Esophagus (tissue), 2 donors: ENCODE measurements around the gene FIGLA. TPM values are rescaled to one million over a fixed set of nuclear protein-coding genes. Genes with fewer than 3 reads are reported as not detected.
"Not testable (repeated sequence)": the region's sequence is repeated elsewhere in the genome, so short reads cannot be mapped to it uniquely, and the experiment has no call there.

Source experiments
- H3K27ac ChIP-seq, 2 donors: one replicate each; pipeline ENCODE4 v1.5.1; 2013; ENCODE audit warnings: low read depth in 2 of 2, mild to moderate bottlenecking in 2 of 2, inconsistent platforms in 1 of 2, low read length in 1 of 2, moderate library complexity in 1 of 2
- H3K27me3 ChIP-seq, 2 donors: one replicate each; pipeline ENCODE4 v1.6.1; 2013; ENCODE audit warnings: low read length in 2 of 2, control low read depth in 1 of 2, mild to moderate bottlenecking in 1 of 2; ENCODE audit not compliant: insufficient read depth in 2 of 2, control insufficient read depth in 1 of 2
- H3K36me3 ChIP-seq, 2 donors: one replicate each; pipeline ENCODE4 v1.6.1; 2013; ENCODE audit warnings: low read length in 1 of 2; ENCODE audit not compliant: control insufficient read depth in 2 of 2, insufficient read depth in 2 of 2
- H3K4me1 ChIP-seq, 2 donors: one replicate each; pipeline ENCODE4 v1.6.1; 2013; ENCODE audit warnings: low read length in 1 of 2; ENCODE audit not compliant: control insufficient read depth in 2 of 2, insufficient read depth in 2 of 2
- H3K4me3 ChIP-seq, 2 donors: one replicate each; pipeline ENCODE4 v1.5.1; 2013; ENCODE audit warnings: low read length in 2 of 2, mild to moderate bottlenecking in 2 of 2, low read depth in 1 of 2, moderate library complexity in 1 of 2
- H3K9me3 ChIP-seq, 2 donors: one replicate each; pipeline ENCODE4 v1.6.1; 2013; ENCODE audit warnings: mild to moderate bottlenecking in 2 of 2, low read depth in 1 of 2, low read length in 1 of 2, moderate library complexity in 1 of 2; ENCODE audit not compliant: control insufficient read depth in 2 of 2, insufficient read depth in 1 of 2
- WGBS, 2 donors: extraction: QIAGEN DNeasy Blood & Tissue Kit; methylation state at CpG; one replicate each; pipeline ENCODE4 v1.1.7; 2013; 5-methylcytosine and 5-hydroxymethylcytosine counted together
- polyA plus RNA-seq, 2 donors: library from polyadenylated mRNA; stranded (reverse); fragments of 200-250 nt; gene quantifications; one replicate each; pipeline ENCODE4 v1.2.3, GENCODE V29; 2013
- donor health status: healthy with polysubstance abuse.
- donor health status: Bipolar disorder and iron deficiency.

Gene FIGLA
- polyA plus RNA-seq, 2 donors = 0.07 TPM; not detected in 1

DNA sequence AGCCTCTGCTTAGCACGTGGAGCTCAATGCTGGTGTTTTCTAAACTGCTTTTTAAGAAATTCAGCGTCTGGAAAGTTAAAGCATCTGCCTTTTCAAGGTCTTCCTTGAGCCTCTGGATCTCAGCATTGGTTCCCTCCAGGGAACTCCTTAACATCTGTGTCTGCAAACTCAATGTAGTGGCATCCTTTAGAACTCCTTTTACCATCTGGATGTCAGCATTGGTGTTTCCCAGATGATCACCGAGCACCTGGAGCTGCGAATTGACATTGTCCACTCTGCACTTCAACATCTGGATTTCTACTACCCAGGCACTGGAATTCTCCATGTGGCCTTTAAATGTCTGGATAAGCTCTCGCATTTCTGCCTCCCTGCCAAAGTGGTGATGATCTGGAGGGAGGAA, 26.3 kb upstream of the FIGLA start:
- Histone ChIP-seq H3K4me3 (no peak overlapping the region), H3K36me3 (no peaks in the 10 kb centered on the region), H3K27me3 (no peaks in the 10 kb centered on the region), H3K27ac (no peak overlapping the region), H3K9me3 (no peaks in the 10 kb centered on the region), H3K4me1 (no peaks in the 10 kb centered on the region)
- WGBS, 2 donors = 81% methylated on average over 5 of the region's 5 CpGs

DNA sequence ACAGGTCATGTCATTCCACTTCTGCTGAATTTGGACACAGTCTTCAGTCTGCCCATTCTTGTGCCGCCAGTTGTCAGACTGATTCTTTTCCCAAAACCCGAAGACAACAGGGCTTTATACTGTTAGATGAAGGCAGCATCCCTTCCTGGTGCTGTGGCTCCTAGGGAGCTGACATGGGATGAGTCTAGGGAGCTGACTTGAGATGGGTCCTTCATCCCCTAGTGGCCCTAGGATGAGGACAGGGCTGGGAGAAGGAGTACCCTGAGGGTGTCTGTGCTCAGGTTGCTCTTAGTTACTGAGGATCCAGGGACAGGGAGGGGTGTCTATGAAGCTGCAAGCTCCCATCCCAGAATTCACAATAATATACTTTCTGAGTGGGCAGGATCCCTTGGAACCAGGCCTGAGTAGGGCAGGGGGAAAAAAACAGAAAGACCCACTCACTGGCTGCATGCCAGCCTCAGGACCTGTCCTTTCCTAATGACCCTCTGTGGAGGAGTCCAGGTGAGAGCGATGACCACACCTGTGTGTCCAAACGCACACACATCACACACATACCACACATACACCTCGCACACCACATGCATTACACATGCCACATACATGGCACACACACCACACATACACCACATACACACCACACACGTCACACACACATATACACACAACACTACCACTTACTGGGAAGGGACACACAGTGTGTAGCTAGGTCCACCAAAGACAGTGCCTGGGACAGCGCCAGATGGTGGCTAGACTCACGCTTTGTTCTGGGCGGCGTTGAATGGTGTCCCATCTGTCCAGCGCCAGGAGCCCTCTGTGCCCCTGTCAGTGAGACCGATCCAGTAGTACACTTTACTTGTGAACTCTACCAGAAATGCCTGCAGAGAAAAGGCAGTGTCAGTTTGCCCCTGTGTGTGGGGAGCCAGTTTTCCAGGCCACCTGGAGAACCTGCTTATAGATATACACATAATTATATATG, 18.8 kb upstream of the FIGLA start:
- Histone ChIP-seq H3K4me3 (no peak overlapping the region), H3K4me1 (no peaks in the 10 kb centered on the region), H3K36me3 (no peaks in the 10 kb centered on the region), H3K27ac (no peak overlapping the region), H3K27me3 (no peaks in the 10 kb centered on the region), H3K9me3 (no peaks in the 10 kb centered on the region)
- WGBS, 2 donors = 90 to 93% methylated on average over 12 of the region's 12 CpGs

DNA sequence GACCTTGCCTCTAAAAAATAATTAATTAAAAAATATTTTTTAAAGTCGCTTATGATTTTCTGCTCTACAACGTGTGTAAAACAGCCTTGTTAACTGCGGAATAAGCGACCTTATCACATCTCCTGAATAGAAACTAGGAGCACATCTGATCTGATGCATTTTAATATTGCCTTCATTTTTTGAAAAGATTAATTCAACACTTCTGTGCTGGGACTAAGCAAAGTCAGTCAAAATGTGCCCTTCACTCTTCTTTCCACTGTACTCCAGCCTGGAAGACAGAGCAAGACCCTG, 17.3 kb upstream of the FIGLA start:
- Histone ChIP-seq H3K36me3 (no peaks in the 10 kb centered on the region), H3K9me3 (no peaks in the 10 kb centered on the region), H3K4me1 (no peaks in the 10 kb centered on the region), H3K27ac (no peak overlapping the region), H3K4me3 (no peak overlapping the region), H3K27me3 (no peaks in the 10 kb centered on the region)
- 81 to 89% methylated on average over 4 of the region's 4 CpGs for WGBS, 2 donors

DNA sequence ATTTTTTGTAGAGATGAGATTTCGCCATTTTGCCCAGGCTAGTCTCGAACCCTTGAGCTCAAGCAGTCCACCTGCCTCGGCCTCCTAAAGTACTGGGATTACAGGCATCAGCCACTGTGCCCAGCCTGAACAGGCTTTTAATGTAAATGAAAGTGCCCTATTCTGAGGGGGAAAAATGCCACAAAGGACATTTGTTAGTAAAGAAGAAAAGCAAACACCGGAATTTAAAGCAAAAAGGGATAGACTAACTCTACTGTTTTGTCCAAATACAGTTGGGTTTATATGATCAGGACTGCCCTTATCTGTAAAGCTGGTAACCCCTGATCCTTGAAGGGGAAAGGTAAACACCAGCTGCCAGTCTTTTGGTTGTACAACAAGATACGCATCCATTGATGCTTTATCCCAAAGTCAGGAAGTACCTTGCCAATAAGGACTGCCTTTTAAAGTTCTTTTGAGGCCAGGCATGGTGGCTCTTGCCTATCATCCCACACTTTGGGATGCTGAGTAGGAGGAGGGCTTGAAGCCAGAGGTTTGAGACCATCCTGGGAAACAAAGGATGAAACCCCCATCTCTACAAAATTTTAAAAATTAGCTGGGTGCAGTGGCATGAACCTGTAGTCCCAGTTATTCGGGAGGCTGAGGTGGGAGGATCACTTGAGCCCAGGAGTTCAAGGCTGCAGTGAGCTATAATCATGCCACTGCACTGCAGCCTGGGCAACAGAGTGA, 16.8 kb upstream of the FIGLA start:
- H3K27me3 ChIP-seq = no peaks in the 10 kb centered on the region
- H3K9me3 ChIP-seq = no peaks in the 10 kb centered on the region
- H3K4me1 ChIP-seq = no peaks in the 10 kb centered on the region
- 73 to 76% methylated on average over 6 of the region's 6 CpGs for WGBS, 2 donors
- H3K4me3 ChIP-seq = no peak overlapping the region
- no peak overlapping the region for H3K27ac ChIP-seq
- H3K36me3 ChIP-seq = no peaks in the 10 kb centered on the region

DNA sequence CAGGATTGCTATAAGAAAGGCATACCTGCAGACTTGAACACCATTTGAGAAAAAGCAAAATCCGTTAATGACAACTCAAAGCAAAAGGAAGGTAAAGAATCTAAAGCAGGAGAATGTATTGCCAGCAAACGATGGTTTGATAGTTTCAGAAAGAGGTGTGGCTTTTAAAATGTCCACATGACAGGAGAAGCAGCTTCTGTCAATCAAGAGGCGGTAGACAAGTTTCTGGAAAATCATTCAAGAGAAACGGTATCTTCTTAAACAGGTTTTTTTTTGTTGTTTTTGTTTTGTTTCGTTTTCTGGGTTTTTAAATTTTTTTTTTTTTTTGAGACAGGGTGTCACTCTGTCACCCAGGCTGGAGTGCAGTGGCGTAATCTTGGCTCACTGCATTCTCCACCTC, 16.2 kb upstream of the FIGLA start:
- no peaks in the 10 kb centered on the region for H3K36me3 ChIP-seq
- no peaks in the 10 kb centered on the region for H3K27me3 ChIP-seq
- H3K27ac ChIP-seq = no peak overlapping the region
- H3K9me3 ChIP-seq = no peaks in the 10 kb centered on the region
- no peaks in the 10 kb centered on the region for H3K4me1 ChIP-seq
- 59 to 62% methylated on average over 6 of the region's 6 CpGs for WGBS, 2 donors
- no peak overlapping the region for H3K4me3 ChIP-seq

DNA sequence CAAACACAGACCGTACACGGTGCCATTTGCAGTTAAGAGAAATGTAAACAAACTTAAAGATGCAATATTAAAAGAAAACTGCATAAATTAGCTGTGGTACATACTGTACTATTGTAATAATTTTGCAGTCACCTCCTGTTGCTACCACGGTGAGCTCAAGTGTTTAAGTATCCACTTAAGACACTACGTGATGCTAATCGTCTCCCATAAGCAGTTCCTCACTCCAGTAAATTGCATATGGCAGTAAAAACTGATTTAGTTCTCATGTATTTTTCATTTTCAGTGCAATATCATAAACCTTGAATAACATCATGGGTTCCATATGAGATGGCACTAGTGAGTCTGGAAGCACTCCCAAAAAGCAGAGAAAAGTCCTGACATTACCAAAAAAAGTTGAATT, 15.6 kb upstream of the FIGLA start:
- H3K9me3 ChIP-seq = no peaks in the 10 kb centered on the region
- no peaks in the 10 kb centered on the region for H3K4me1 ChIP-seq

DNA sequence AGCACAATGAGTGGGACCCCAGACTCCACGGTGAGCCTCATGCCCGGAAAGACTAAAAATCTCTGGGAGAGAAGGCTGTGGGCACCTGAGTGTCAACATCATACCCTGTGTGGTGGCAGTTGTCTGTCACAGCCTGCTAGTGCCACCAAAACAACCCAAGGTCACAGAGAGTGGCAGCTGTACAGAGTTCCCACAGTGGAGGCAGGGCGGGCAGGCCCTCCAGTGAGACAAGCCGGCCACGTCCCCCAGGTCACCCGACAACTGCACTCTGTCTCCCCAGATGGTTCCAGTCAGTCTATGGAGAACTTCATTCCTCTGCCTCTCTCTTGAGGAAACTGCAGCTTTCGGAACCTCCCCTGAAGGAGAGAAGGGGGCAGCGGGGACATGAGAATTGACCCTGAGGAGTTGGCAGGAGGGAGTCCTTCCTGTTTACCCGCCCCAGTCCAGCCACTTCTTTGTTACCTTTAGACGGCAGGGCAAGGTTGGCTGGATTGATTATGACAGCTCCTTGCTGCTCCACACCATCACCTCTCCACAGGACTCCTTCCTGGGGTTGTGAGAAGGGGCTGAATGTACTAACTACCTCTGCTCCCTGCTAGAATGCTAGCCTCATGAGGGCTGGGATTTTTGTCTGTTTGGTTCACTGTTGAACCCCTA, 11.3 kb upstream of the FIGLA start:
- Histone ChIP-seq H3K36me3 (no peaks in the 10 kb centered on the region), H3K4me3 (no peak overlapping the region), H3K27me3 (no peaks in the 10 kb centered on the region), H3K9me3 (no peaks in the 10 kb centered on the region), H3K4me1 (no peaks in the 10 kb centered on the region), H3K27ac (no peak overlapping the region)
- 63 to 75% methylated on average over 10 of the region's 10 CpGs for WGBS, 2 donors

More for the DNA sequence above, 15.6 kb upstream of the FIGLA start:
- no peaks in the 10 kb centered on the region for H3K36me3 ChIP-seq
- no peak overlapping the region for H3K27ac ChIP-seq
- 67 to 70% methylated on average over 5 of the region's 5 CpGs for WGBS, 2 donors
- H3K4me3 ChIP-seq = no peak overlapping the region
- no peaks in the 10 kb centered on the region for H3K27me3 ChIP-seq

DNA sequence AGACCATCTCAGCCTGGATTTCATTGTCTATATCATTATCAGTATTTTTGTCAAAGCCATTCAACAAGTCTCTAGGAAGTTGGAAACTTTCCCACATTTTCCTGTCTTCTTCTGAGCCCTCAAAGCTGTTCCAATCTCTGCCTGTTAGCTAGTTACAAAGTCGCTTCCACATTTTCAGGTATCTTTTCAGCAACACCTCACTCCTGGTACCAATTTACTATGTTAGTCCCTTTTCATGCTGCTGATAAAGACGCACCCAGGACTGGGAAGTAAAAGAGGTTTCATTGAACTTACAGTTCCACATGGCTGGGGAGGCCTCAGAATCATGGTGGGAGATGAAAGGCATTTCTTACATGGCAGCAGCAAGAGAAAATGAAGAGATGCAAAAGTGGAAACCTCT, 9.3 kb upstream of the FIGLA start:
- Histone ChIP-seq H3K4me1 (no peaks in the 10 kb centered on the region), H3K4me3 (no peak overlapping the region), H3K9me3 (no peaks in the 10 kb centered on the region), H3K27me3 (no peaks in the 10 kb centered on the region), H3K27ac (no peak overlapping the region), H3K36me3 (no peaks in the 10 kb centered on the region)
- WGBS, 2 donors = 83 to 90% methylated on average over 2 of the region's 2 CpGs

DNA sequence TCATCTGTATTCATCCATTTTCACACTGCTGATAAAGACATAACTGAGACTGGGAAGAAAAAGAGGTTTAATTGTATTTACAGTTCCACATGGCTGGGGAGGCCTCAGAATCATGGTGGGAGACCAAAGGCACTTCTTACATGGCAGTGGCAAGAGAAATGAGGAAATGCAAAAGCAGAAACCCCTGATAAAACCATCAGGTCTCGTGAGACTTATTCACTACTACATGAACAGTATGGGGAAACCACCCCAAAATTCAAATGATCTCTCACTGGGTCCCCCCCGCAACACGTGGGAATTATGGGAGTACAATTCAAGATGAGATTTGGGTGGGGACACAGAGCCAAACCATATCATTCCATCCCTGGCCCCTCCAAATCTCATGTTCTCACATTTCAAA, 7.6 kb upstream of the FIGLA start:
- not testable (repeated sequence) for H3K4me3 ChIP-seq, H3K36me3 ChIP-seq, H3K9me3 ChIP-seq, H3K27ac ChIP-seq, H3K27me3 ChIP-seq, H3K4me1 ChIP-seq
- WGBS, 2 donors = 74 to 90% methylated on average over 3 of the region's 3 CpGs
